IMR-90 (cell line): ENCODE results near the gene CACNB3.

Experiments used
- CHD1 ChIP-seq: IDR thresholded peaks from 2 replicates; pipeline ENCODE4 v1.6.1; 2012; ENCODE audit warnings: low read depth, low read length, improper control_type of control experiment
- MAFK ChIP-seq: IDR thresholded peaks from 2 replicates; pipeline ENCODE4 v1.6.1; 2012; ENCODE audit warnings: low read depth, low read length, improper control_type of control experiment
- POLR2A ChIP-seq: IDR thresholded peaks from 2 replicates; pipeline ENCODE4 v1.6.1; 2012; ENCODE audit warnings: mild to moderate bottlenecking, low read depth, low read length
- RAD21 ChIP-seq: IDR thresholded peaks from 2 replicates; pipeline ENCODE4 v1.6.1; 2012; ENCODE audit warnings: low read length, improper control_type of control experiment
- TF ChIP-seq, protein P1 (sequence below): conservative IDR thresholded peaks from 2 replicates; pipeline ENCODE4 v1.5.1; 2012; ENCODE audit warnings: mild to moderate bottlenecking, low read depth, low read length, improper control_type of control experiment
- TF ChIP-seq, protein P2 (sequence below): fragments of 150-350 bp; IDR thresholded peaks from 2 replicates; pipeline ENCODE4 v1.6.1; 2016; ENCODE audit warnings: low read depth, mild to moderate bottlenecking, low read length, moderate library complexity, borderline replicate concordance
- TF ChIP-seq, protein P3 (sequence below): fragments of 150-350 bp; IDR thresholded peaks from 2 replicates; pipeline ENCODE4 v1.6.1; 2017; ENCODE audit warnings: mild to moderate bottlenecking, antibody characterized with exemption, low read length, low read depth

DNA sequence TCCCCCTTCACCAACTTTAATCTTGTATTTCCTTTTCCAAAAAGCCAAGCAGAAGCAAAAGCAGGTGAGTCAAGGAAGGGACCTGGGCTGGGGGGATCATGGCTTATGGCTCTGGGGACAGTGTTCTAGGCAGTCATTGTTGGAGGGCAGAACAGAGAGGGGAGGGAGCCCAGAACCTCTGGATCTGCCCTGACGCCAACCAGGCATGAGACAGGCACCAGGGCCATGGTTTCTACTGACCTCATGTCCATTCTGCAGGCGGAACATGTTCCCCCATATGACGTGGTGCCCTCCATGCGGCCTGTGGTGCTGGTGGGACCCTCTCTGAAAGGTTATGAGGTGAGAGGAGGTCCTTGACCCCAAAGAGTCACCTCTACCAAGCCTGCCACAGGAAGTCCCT is 6.6 kb downstream of the CACNB3 start:
- TF ChIP-seq MAFK (no peak), POLR2A (no peak), CHD1 (no peak), RAD21 (no peak)
- TF ChIP-seq, protein P1, sequence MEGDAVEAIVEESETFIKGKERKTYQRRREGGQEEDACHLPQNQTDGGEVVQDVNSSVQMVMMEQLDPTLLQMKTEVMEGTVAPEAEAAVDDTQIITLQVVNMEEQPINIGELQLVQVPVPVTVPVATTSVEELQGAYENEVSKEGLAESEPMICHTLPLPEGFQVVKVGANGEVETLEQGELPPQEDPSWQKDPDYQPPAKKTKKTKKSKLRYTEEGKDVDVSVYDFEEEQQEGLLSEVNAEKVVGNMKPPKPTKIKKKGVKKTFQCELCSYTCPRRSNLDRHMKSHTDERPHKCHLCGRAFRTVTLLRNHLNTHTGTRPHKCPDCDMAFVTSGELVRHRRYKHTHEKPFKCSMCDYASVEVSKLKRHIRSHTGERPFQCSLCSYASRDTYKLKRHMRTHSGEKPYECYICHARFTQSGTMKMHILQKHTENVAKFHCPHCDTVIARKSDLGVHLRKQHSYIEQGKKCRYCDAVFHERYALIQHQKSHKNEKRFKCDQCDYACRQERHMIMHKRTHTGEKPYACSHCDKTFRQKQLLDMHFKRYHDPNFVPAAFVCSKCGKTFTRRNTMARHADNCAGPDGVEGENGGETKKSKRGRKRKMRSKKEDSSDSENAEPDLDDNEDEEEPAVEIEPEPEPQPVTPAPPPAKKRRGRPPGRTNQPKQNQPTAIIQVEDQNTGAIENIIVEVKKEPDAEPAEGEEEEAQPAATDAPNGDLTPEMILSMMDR: no peak
- TF ChIP-seq, protein P2, sequence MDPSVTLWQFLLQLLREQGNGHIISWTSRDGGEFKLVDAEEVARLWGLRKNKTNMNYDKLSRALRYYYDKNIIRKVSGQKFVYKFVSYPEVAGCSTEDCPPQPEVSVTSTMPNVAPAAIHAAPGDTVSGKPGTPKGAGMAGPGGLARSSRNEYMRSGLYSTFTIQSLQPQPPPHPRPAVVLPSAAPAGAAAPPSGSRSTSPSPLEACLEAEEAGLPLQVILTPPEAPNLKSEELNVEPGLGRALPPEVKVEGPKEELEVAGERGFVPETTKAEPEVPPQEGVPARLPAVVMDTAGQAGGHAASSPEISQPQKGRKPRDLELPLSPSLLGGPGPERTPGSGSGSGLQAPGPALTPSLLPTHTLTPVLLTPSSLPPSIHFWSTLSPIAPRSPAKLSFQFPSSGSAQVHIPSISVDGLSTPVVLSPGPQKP: no peak
- TF ChIP-seq, protein P3, sequence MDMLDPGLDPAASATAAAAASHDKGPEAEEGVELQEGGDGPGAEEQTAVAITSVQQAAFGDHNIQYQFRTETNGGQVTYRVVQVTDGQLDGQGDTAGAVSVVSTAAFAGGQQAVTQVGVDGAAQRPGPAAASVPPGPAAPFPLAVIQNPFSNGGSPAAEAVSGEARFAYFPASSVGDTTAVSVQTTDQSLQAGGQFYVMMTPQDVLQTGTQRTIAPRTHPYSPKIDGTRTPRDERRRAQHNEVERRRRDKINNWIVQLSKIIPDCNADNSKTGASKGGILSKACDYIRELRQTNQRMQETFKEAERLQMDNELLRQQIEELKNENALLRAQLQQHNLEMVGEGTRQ: no peak
